ENCODE results near the gene PPP3R1. TPM values are rescaled to one million over a fixed set of nuclear protein-coding genes. Genes with fewer than 3 reads are reported as not detected.

Gene PPP3R1
- total and polyA plus RNA-seq, 2 of the 8 experiments (the other 6 are each of a cell fraction or from before 2014, with no cell fraction given), result 9.3 to 85.1 TPM

GRCh38 chr2:68226794-68227193 lies 25.5 kb downstream of the PPP3R1 start (continued):
- TF ChIP-seq, protein P1, sequence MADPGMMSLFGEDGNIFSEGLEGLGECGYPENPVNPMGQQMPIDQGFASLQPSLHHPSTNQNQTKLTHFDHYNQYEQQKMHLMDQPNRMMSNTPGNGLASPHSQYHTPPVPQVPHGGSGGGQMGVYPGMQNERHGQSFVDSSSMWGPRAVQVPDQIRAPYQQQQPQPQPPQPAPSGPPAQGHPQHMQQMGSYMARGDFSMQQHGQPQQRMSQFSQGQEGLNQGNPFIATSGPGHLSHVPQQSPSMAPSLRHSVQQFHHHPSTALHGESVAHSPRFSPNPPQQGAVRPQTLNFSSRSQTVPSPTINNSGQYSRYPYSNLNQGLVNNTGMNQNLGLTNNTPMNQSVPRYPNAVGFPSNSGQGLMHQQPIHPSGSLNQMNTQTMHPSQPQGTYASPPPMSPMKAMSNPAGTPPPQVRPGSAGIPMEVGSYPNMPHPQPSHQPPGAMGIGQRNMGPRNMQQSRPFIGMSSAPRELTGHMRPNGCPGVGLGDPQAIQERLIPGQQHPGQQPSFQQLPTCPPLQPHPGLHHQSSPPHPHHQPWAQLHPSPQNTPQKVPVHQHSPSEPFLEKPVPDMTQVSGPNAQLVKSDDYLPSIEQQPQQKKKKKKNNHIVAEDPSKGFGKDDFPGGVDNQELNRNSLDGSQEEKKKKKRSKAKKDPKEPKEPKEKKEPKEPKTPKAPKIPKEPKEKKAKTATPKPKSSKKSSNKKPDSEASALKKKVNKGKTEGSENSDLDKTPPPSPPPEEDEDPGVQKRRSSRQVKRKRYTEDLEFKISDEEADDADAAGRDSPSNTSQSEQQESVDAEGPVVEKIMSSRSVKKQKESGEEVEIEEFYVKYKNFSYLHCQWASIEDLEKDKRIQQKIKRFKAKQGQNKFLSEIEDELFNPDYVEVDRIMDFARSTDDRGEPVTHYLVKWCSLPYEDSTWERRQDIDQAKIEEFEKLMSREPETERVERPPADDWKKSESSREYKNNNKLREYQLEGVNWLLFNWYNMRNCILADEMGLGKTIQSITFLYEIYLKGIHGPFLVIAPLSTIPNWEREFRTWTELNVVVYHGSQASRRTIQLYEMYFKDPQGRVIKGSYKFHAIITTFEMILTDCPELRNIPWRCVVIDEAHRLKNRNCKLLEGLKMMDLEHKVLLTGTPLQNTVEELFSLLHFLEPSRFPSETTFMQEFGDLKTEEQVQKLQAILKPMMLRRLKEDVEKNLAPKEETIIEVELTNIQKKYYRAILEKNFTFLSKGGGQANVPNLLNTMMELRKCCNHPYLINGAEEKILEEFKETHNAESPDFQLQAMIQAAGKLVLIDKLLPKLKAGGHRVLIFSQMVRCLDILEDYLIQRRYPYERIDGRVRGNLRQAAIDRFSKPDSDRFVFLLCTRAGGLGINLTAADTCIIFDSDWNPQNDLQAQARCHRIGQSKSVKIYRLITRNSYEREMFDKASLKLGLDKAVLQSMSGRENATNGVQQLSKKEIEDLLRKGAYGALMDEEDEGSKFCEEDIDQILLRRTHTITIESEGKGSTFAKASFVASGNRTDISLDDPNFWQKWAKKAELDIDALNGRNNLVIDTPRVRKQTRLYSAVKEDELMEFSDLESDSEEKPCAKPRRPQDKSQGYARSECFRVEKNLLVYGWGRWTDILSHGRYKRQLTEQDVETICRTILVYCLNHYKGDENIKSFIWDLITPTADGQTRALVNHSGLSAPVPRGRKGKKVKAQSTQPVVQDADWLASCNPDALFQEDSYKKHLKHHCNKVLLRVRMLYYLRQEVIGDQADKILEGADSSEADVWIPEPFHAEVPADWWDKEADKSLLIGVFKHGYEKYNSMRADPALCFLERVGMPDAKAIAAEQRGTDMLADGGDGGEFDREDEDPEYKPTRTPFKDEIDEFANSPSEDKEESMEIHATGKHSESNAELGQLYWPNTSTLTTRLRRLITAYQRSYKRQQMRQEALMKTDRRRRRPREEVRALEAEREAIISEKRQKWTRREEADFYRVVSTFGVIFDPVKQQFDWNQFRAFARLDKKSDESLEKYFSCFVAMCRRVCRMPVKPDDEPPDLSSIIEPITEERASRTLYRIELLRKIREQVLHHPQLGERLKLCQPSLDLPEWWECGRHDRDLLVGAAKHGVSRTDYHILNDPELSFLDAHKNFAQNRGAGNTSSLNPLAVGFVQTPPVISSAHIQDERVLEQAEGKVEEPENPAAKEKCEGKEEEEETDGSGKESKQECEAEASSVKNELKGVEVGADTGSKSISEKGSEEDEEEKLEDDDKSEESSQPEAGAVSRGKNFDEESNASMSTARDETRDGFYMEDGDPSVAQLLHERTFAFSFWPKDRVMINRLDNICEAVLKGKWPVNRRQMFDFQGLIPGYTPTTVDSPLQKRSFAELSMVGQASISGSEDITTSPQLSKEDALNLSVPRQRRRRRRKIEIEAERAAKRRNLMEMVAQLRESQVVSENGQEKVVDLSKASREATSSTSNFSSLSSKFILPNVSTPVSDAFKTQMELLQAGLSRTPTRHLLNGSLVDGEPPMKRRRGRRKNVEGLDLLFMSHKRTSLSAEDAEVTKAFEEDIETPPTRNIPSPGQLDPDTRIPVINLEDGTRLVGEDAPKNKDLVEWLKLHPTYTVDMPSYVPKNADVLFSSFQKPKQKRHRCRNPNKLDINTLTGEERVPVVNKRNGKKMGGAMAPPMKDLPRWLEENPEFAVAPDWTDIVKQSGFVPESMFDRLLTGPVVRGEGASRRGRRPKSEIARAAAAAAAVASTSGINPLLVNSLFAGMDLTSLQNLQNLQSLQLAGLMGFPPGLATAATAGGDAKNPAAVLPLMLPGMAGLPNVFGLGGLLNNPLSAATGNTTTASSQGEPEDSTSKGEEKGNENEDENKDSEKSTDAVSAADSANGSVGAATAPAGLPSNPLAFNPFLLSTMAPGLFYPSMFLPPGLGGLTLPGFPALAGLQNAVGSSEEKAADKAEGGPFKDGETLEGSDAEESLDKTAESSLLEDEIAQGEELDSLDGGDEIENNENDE (IDR thresholded peaks at IDR 0.05; ENCODE audit: insufficient replicate concordance, low read length), result no peak
- TF ChIP-seq TEAD4 (IDR thresholded peaks at IDR 0.05; ENCODE audit: low read depth, low read length), result no peak
- TF ChIP-seq SIN3A (conservative IDR thresholded peaks at IDR 0.05 in 1 of 2, IDR thresholded peaks at IDR 0.05 in 1 of 2; ENCODE audit: low read depth in 1 of 2, low read length in 2 of 2), result no peak
- no peak for TF ChIP-seq GTF2F1 (IDR thresholded peaks at IDR 0.05; ENCODE audit: borderline replicate concordance, low read depth, low read length)
- TF ChIP-seq SP2 (IDR thresholded peaks at IDR 0.05; ENCODE audit: low read length), result no peak
- TF ChIP-seq KDM1A (IDR thresholded peaks at IDR 0.05; ENCODE audit: borderline replicate concordance, low read length), result no peak
- no peak for TF ChIP-seq TAF7 (optimal IDR thresholded peaks at IDR 0.05; ENCODE audit: borderline replicate concordance, low read depth, low read length)
- no peak for TF ChIP-seq BRCA1 (IDR thresholded peaks at IDR 0.05; ENCODE audit: low read depth, low read length)
- TF ChIP-seq JUN (IDR thresholded peaks at IDR 0.05; ENCODE audit: low read depth, low read length), result no peak
- TF ChIP-seq EGR1 (IDR thresholded peaks at IDR 0.05; ENCODE audit: borderline replicate concordance, low read depth, low read length), result no peak
- no peak for TF ChIP-seq KDM5A (IDR thresholded peaks at IDR 0.05; ENCODE audit: low read length)

Data from H1 (cell line).